Measurements from ENCODE around the gene ANKRD27. TPM values are rescaled to one million over a fixed set of nuclear protein-coding genes. Genes with fewer than 3 reads are reported as not detected.
"Not testable (repeated sequence)": the region's sequence is repeated elsewhere in the genome, so short reads cannot be mapped to it uniquely, and the experiment has no call there.

Gene ANKRD27
- total RNA-seq, 1 donor from 2014 or later: 28.2 TPM

DNA sequence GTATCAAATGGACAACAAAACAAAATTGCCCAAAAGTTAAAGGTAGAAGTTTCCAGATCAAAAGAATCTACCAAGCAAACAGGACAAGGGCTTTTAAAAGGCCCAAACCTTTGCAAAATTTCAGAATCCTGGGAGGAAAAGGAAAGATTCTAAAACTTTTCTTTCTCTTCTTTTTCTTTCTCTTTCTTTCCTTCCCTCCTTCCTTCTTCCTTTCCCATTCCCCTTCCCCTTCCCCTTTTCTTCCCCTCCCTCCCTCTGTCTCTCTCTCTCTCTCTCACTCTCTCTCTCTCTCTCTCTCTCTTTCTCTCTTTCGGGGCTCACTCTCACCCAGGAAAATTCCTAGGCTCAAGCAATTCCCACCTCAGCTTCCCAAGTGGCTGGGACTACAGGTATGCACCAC is 98.2 kb downstream of the ANKRD27 start:
- Mint-ChIP-seq H3K4me3 (no peak overlapping the region), H3K27ac (no peak overlapping the region)
- intact Hi-C loops (cut with micrococcal nuclease): no loop called here

DNA sequence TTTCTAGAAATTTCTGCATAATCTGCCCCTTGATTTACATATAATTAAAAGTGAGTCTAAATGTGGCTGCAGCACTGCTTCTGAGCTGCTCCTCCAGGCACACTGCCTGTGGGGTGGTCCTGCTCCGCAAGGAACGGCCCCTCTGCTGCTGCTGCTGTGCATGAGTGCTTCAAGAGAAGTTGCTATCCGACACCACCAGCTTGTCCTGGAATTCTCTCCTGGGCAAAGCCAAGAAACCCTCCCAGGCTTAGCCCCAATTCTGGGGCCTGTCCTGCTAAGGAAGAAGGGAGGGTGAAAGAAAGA is 101.5 kb downstream of the ANKRD27 start:
- peaks cover 14% of the 10 kb centered on the region for H3K4me1 Mint-ChIP-seq (ENCODE audit: low read depth)
- H3K9me3 Mint-ChIP-seq: peaks cover 5% of the 10 kb centered on the region
- H3K27ac Mint-ChIP-seq: no peak overlapping the region
- intact Hi-C loops (cut with micrococcal nuclease): no loop called here
- H3K27me3 Mint-ChIP-seq (ENCODE audit: insufficient read depth): peaks cover 12% of the 10 kb centered on the region
- no peak overlapping the region for H3K4me3 Mint-ChIP-seq
- DNase-seq (ENCODE audit: low spot score): no peak
- H3K36me3 Mint-ChIP-seq (ENCODE audit: low read depth): no peaks in the 10 kb centered on the region

More for the DNA sequence above, 98.2 kb downstream of the ANKRD27 start:
- peaks cover 2% of the 10 kb centered on the region for H3K36me3 Mint-ChIP-seq (ENCODE audit: low read depth)
- H3K27me3 Mint-ChIP-seq (ENCODE audit: insufficient read depth): peaks cover 14% of the 10 kb centered on the region
- H3K4me1 Mint-ChIP-seq (ENCODE audit: low read depth): peaks cover 13% of the 10 kb centered on the region
- DNase-seq (ENCODE audit: low spot score): no peak
- peaks cover 5% of the 10 kb centered on the region for H3K9me3 Mint-ChIP-seq

DNA sequence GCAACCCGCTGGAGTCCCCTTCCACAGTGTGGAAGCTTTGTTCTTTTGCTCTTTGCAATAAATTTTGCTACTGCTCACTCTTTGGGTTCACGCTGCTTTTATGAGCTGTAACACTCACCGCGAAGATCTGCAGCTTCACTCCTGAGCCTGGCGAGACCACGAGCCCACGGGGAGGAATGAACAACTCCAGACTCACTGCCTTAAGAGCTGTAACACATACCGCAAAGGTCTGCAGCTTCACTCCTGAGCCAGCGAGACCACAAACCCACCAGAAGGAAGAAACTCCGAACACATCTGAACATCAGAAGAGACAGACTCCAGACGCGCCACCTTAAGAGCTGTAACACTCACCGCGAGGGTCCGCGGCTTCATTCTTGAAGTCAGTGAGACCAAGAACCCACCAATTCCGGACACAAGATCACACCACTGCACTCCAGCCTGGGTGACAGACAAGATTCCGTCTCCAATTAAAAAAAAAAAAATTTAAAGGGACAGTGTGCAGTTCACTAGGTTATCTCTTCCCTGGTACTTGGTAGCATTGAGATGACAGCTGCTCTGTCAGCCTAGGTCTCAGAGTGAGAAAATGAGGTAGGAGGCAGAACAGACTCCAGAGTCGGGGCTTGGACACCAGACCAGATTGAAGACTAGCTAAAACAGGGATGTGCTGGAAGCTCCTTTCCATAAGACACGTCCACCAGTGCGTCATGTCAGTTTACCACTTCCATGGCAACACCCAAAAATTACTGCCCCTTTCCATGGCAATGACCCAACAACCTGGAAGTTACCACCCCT is 102.1 kb downstream of the ANKRD27 start:
- Mint-ChIP-seq H3K4me1 (ENCODE audit: low read depth) (peaks cover 14% of the 10 kb centered on the region), H3K27me3 (ENCODE audit: insufficient read depth) (peaks cover 12% of the 10 kb centered on the region), H3K4me3 (peak overlapping the region; percentile 64), H3K27ac (peak overlapping the region; percentile 13)
- intact Hi-C loops (cut with micrococcal nuclease); H3K36me3 Mint-ChIP-seq (ENCODE audit: low read depth); H3K9me3 Mint-ChIP-seq; DNase-seq (ENCODE audit: low spot score): not testable (repeated sequence)

DNA sequence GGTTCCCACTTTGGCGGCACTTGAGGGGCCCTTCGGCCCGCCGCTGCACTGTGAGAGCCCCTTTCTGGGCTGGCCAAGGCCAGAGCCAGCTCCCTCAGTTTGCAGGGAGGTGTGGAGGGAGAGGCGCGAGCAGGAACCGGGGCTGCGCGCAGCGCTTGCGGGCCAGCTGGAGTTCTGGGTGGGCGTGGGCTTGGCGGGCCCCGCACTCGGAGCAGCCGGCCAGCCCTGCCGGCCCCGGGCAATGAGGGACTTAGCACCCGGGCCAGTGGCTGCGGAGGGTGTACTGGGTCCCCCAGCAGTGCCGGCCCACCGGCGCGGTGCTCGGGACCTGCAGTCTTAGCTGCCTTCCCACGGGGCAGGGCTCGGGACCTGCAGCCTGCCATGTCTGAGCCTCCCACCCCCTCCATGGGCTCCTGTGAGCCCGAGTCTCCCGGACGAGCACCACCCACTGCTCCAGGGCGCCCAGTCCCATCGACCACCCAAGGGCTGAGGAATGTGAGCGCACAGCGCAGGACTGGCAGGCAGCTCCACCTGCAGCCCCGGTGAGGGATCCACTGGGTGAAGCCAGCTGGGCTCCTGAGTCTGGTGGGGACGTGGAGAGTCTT is 103.4 kb downstream of the ANKRD27 start:
- H3K27ac Mint-ChIP-seq; H3K9me3 Mint-ChIP-seq; H3K27me3 Mint-ChIP-seq (ENCODE audit: insufficient read depth); H3K36me3 Mint-ChIP-seq (ENCODE audit: low read depth); DNase-seq (ENCODE audit: low spot score); intact Hi-C loops (cut with micrococcal nuclease); H3K4me3 Mint-ChIP-seq: not testable (repeated sequence)
- peaks cover 14% of the 10 kb centered on the region for H3K4me1 Mint-ChIP-seq (ENCODE audit: low read depth)

DNA sequence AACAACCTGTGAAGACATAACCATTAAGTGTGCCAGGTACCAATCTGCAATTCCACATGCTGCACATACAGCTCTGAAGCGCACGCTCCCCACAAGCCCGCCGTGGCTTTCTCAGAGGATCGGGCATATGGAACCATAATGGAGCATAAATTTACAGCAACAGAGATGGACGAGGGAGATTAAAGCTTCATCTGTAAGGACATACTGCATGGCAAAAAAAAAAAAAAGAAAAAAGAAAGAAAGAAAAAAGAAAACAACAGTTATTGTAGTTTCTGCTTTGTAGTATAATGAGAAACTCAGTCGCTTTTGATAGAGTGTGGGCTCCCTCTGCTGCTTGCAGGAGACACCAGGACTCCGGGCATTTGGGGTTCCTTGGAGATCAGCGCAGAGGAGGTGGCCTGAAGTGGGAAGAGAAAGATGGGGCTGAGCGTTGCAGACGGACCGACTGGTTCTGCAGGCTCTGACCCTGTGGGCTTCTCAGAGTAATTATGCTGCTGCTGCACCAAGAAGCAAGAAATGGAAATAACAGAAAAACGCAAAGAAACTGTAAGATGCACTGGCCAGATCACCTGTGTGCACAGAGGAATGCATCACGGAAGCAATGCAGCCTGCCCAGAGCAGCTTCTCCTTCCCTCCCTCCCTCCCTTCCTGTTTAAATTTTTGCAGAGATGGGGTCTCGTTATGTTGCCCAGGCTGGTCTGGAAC is 104.7 kb downstream of the ANKRD27 start:
- Mint-ChIP-seq H3K4me3 (no peak overlapping the region), H3K4me1 (ENCODE audit: low read depth) (peaks cover 14% of the 10 kb centered on the region), H3K27me3 (ENCODE audit: insufficient read depth) (peaks cover 6% of the 10 kb centered on the region), H3K36me3 (ENCODE audit: low read depth) (no peaks in the 10 kb centered on the region), H3K27ac (no peak overlapping the region), H3K9me3 (no peaks in the 10 kb centered on the region)
- no peak for DNase-seq (ENCODE audit: low spot score)
- intact Hi-C loops (cut with micrococcal nuclease): loop anchor here (1.0 kb wide), 2 partner anchors 107 to 230 kb away; no protein-coding TSS in a partner anchor

DNA sequence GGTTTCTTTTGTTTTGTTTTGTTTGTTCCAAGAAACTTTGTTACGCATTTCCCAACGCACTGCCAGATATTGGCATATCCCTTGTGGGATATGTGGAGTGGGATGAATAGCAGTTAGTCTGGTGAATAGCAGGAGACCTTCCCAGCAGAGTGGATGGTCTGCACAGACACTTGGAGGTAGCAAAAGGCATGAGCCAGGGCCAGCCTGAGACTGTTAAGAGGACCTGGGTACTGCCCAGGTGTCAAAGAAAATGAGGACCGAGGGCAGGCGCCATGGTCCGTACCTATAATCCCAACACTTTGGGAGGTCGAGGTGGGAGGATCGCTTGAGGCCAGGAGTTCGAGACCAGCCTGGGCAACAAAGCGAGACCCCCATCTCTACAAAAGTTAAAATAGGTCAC is 107.5 kb downstream of the ANKRD27 start:
- intact Hi-C loops (cut with micrococcal nuclease): no loop called here
- Mint-ChIP-seq H3K4me3 (no peak overlapping the region), H3K9me3 (no peaks in the 10 kb centered on the region), H3K27ac (no peak overlapping the region), H3K4me1 (ENCODE audit: low read depth) (peaks cover 7% of the 10 kb centered on the region), H3K27me3 (ENCODE audit: insufficient read depth) (peaks cover 4% of the 10 kb centered on the region), H3K36me3 (ENCODE audit: low read depth) (no peaks in the 10 kb centered on the region)
- DNase-seq (ENCODE audit: low spot score): no peak

DNA sequence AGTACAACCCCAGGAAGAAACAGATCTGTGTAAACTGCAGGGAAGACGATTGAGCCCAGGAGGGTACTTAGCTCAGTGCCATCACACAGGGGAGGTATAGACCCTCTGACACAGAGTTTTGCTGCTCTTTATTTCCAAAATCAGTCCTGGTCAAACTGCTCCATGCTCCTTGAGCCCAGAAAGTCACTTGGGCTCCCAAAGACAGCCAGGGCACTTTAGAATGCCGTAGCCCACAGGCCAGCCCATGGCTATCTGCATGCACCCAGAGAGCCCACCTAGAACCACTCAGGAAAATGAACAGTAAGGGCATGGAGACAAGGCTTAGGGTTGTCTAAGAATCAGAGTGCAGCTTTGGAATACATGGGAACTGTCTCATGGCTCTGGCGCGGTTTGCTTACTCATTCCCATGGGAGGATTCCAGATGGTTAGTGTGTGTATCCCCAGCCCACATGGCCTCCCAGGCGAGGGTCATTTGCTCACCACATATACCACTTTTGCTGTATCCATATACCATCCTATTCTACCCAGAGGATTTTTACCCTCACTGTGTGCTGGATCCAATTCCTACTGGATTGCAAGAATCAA is 108.6 kb downstream of the ANKRD27 start:
- Mint-ChIP-seq H3K9me3 (no peaks in the 10 kb centered on the region), H3K4me3 (no peak overlapping the region), H3K27ac (no peak overlapping the region), H3K36me3 (ENCODE audit: low read depth) (no peaks in the 10 kb centered on the region), H3K27me3 (ENCODE audit: insufficient read depth) (peaks cover 4% of the 10 kb centered on the region), H3K4me1 (ENCODE audit: low read depth) (peaks cover 6% of the 10 kb centered on the region)
- intact Hi-C loops (cut with micrococcal nuclease): no loop called here
- no peak for DNase-seq (ENCODE audit: low spot score)

DNA sequence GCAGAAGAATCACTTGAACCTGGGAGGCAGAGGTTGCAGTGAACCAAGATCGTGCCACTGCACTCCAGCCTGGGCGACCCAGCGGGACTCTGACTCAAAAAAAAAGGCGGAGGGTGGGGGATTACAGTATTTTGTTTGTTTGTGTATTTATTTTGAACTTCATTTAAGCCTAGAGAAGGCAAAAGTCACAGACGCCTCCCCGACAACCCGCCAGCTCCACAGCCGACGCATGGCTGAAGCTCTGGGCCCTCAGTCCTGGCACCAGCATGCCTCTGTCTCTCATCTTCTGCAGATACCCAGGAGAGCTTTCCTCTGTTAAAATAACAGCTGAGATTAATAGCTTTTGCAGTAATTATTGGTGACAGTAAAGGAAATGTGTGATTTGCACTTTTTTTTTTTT is 111.2 kb downstream of the ANKRD27 start:
- Mint-ChIP-seq H3K27me3 (ENCODE audit: insufficient read depth) (peaks cover 2% of the 10 kb centered on the region), H3K4me3 (no peak overlapping the region), H3K4me1 (ENCODE audit: low read depth) (peaks cover 4% of the 10 kb centered on the region), H3K36me3 (ENCODE audit: low read depth) (no peaks in the 10 kb centered on the region), H3K27ac (no peak overlapping the region), H3K9me3 (no peaks in the 10 kb centered on the region)
- intact Hi-C loops (cut with micrococcal nuclease): no loop called here
- no peak for DNase-seq (ENCODE audit: low spot score)

DNA sequence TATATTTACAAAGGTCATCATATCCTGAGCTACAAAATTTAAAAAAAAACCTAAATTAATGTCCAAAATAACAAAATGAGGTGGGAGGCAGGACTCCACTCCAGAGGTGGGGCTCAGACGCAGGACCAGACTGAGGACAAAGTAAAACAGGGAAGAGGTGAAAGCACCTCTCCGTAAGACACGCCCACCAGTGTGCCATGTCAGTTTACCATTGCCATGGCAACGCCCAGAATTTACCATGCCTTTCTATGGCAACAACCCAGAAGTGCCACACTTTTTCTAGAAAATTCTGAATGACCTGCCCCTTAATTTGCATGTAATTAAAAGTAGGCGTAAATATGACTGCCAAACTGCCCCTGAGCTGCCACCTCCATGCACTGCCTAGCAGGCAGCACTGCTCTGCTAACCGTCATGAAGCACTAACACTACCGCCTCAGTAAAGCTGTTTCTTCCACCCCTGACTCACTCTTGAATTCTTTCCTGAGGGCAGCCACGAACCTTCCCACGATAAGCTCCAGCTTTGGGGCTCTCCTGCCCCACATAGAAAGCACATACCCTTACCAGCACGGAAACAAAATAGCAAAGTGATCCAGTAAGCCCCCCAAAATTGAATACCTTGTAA is 116.3 kb downstream of the ANKRD27 start:
- H3K9me3 Mint-ChIP-seq: no peaks in the 10 kb centered on the region
- no peak overlapping the region for H3K27ac Mint-ChIP-seq
- no peak for DNase-seq (ENCODE audit: low spot score)
- peaks cover 2% of the 10 kb centered on the region for H3K27me3 Mint-ChIP-seq (ENCODE audit: insufficient read depth)
- intact Hi-C loops (cut with micrococcal nuclease): no loop called here
- H3K4me1 Mint-ChIP-seq (ENCODE audit: low read depth): peaks cover 4% of the 10 kb centered on the region
- no peak overlapping the region for H3K4me3 Mint-ChIP-seq
- no peaks in the 10 kb centered on the region for H3K36me3 Mint-ChIP-seq (ENCODE audit: low read depth)

DNA sequence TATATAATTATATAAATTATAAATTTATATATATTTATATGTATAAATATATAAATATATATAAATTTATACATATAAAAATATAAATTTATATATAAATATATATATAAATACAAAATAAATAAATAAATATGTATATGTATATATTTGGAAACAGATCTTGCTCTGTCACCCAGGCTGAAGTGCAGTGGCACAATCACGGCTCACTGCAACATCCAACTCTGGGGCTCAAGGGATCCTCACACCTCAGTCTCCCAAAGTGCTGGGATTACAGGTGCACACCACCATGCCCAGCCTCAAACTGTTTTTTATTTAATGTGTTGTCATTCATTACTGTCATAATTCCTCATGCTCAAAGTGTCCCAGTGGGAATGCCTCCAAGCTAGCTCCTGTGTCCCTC is 119.2 kb downstream of the ANKRD27 start:
- no peak overlapping the region for H3K27ac Mint-ChIP-seq

DNA sequence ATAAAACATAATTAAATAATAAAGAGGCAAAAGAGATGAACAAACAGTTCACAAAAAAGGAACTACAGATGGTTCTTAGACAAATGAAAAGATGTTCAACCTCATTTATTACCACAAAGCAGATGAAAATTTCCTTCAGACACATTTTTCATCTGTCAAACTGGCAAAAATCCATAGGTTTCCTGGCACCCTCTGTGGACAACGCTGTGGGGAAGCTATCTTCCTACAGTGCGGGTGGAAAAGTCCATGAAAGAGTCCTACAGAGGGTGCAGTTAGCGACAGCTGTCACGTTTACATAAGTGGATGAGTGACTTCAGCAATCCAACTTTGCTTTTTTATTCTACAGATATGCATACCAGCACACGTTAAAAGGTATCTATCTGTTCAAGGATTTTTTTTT is 124.3 kb downstream of the ANKRD27 start:
- H3K4me3 Mint-ChIP-seq: no peak overlapping the region
- H3K27me3 Mint-ChIP-seq (ENCODE audit: insufficient read depth): peaks cover 3% of the 10 kb centered on the region
- H3K9me3 Mint-ChIP-seq: no peaks in the 10 kb centered on the region
- intact Hi-C loops (cut with micrococcal nuclease): no loop called here
- H3K36me3 Mint-ChIP-seq (ENCODE audit: low read depth): no peaks in the 10 kb centered on the region
- no peaks in the 10 kb centered on the region for H3K4me1 Mint-ChIP-seq (ENCODE audit: low read depth)
- DNase-seq (ENCODE audit: low spot score): no peak
- H3K27ac Mint-ChIP-seq: no peak overlapping the region

More for the DNA sequence above, 119.2 kb downstream of the ANKRD27 start:
- Mint-ChIP-seq H3K9me3 (no peaks in the 10 kb centered on the region), H3K4me1 (ENCODE audit: low read depth) (peaks cover 4% of the 10 kb centered on the region), H3K4me3 (no peak overlapping the region), H3K27me3 (ENCODE audit: insufficient read depth) (peaks cover 2% of the 10 kb centered on the region), H3K36me3 (ENCODE audit: low read depth) (no peaks in the 10 kb centered on the region)
- intact Hi-C loops (cut with micrococcal nuclease): no loop called here
- DNase-seq (ENCODE audit: low spot score): no peak

All from activated T-helper 1 cell treated with anti-CD3 and anti-CD28 coated beads, Interleukin-12 subunit alpha, Interleukin-12 subunit beta, Interleukin-2, Interleukin-4 antibody, amounts not matched to agents 30 ng/mL and 10 ng/mL and 1 ng/mL, durations not matched to agents 14 hours and 24 hours and 36 hours (primary cell).